BLaER1 treated with 17β-estradiol and CSF1 and Interleukin-3, amounts not matched to agents 10 nM and 100 nM (cell line): ENCODE data around the gene FAM228A.
A peak's percentile ranks its signal among the peaks of the same experiment; 100 is the strongest.

Experiments used
- H3K27ac ChIP-seq, 11 experiments: shearing (Covaris generic); formaldehyde crosslinking; 2 replicates each; pipeline ENCODE4 v1.8.1; 2022
- H3K27me3 ChIP-seq, 11 experiments: shearing (Covaris generic); formaldehyde crosslinking; 2 replicates each; pipeline ENCODE4 v1.8.1; 2022
- H3K36me3 ChIP-seq, 11 experiments: shearing (Covaris generic); formaldehyde crosslinking; 2 replicates each; pipeline ENCODE4 v1.8.1; 2022
- H3K4me1 ChIP-seq, 10 experiments: shearing (Covaris generic); formaldehyde crosslinking; 2 replicates each; pipeline ENCODE4 v1.8.1; 2022
- H3K4me2 ChIP-seq, 11 experiments: shearing (Covaris generic); formaldehyde crosslinking; 2 replicates each; pipeline ENCODE4 v1.8.1; 2022
- H3K4me3 ChIP-seq, 10 experiments: shearing (Covaris generic); formaldehyde crosslinking; 2 replicates each; pipeline ENCODE4 v1.8.1; 2022
- H3K9ac ChIP-seq, 11 experiments: shearing (Covaris generic); formaldehyde crosslinking; 2 replicates each; pipeline ENCODE4 v1.8.1; 2022
- H3K9me3 ChIP-seq, 11 experiments: shearing (Covaris generic); formaldehyde crosslinking; replicated peaks in 1 of 11; 2 replicates each; pipeline ENCODE4 v1.8.1; 2022
- H4K20me1 ChIP-seq, 11 experiments: shearing (Covaris generic); formaldehyde crosslinking; 2 replicates each; pipeline ENCODE4 v1.8.1; 2022
- Cebpa-rat ChIP-seq, 11 experiments: shearing (Covaris generic); IDR thresholded peaks; 2 replicates each; pipeline ENCODE4 v1.8.1; 2022

Gene FAM228A

GRCh38 chr2:24203029-24203786 lies 28.4 kb downstream of the FAM228A start:
- Histone ChIP-seq H3K27ac (no peak overlapping the region), H4K20me1 (no peaks in the 10 kb centered on the region; a peak in 1 of 22 replicates)

GRCh38 chr2:24203787-24204150 lies 28.9 kb downstream of the FAM228A start:
- H3K4me2 ChIP-seq = no peak overlapping the region
- H3K27me3 ChIP-seq = no peaks in the 10 kb centered on the region
- H3K9me3 ChIP-seq = no peaks in the 10 kb centered on the region
- peaks cover 0 to 13% (median 10%) of the 10 kb centered on the region in 10 experiments; a peak in 12 of 20 replicates for H3K4me1 ChIP-seq
- no peak for TF ChIP-seq Cebpa-rat (IDR thresholded peaks at IDR 0.05)
- H3K27ac ChIP-seq = no peak overlapping the region
- H3K4me3 ChIP-seq = no peak overlapping the region
- no peak overlapping the region for H3K9ac ChIP-seq
- H3K36me3 ChIP-seq = peaks cover 43 to 79% (median 47%) of the 10 kb centered on the region in 11 experiments
- peaks cover 0 to 4% (median 0%) of the 10 kb centered on the region in 11 experiments; a peak in 1 of 22 replicates for H4K20me1 ChIP-seq

More at GRCh38 chr2:24203029-24203786, 28.4 kb downstream of the FAM228A start:
- H3K9ac ChIP-seq = no peak overlapping the region
- peaks cover 0 to 13% (median 10%) of the 10 kb centered on the region in 10 experiments; a peak in 12 of 20 replicates for H3K4me1 ChIP-seq
- no peaks in the 10 kb centered on the region for H3K27me3 ChIP-seq
- H3K4me3 ChIP-seq = no peak overlapping the region
- peaks cover 38 to 73% (median 41%) of the 10 kb centered on the region in 11 experiments for H3K36me3 ChIP-seq
- no peaks in the 10 kb centered on the region for H3K9me3 ChIP-seq
- TF ChIP-seq Cebpa-rat (IDR thresholded peaks at IDR 0.05) = no peak
- no peak overlapping the region for H3K4me2 ChIP-seq

GRCh38 chr2:24204505-24204904 lies 29.7 kb downstream of the FAM228A start:
- Histone ChIP-seq H3K4me3 (no peak overlapping the region), H3K27me3 (no peaks in the 10 kb centered on the region), H4K20me1 (peaks cover 0 to 4% (median 0%) of the 10 kb centered on the region in 11 experiments; a peak in 2 of 22 replicates), H3K27ac (no peak overlapping the region), H3K4me2 (no peak overlapping the region), H3K9ac (no peak overlapping the region), H3K9me3 (no peaks in the 10 kb centered on the region), H3K36me3 (peaks cover 51 to 86% (median 54%) of the 10 kb centered on the region in 11 experiments), H3K4me1 (peaks cover 0 to 13% (median 10%) of the 10 kb centered on the region in 10 experiments; a peak in 12 of 20 replicates)
- no peak for TF ChIP-seq Cebpa-rat (IDR thresholded peaks at IDR 0.05)

GRCh38 chr2:24205131-24205530 lies 30.3 kb downstream of the FAM228A start:
- Histone ChIP-seq H3K9me3 (no peaks in the 10 kb centered on the region), H3K4me2 (no peak overlapping the region)

GRCh38 chr2:24206242-24206641 lies 31.4 kb downstream of the FAM228A start:
- no peak overlapping the region for H3K4me2 ChIP-seq
- H3K36me3 ChIP-seq = peaks cover 60 to 94% (median 71%) of the 10 kb centered on the region in 11 experiments
- no peak overlapping the region for H3K9ac ChIP-seq
- no peaks in the 10 kb centered on the region for H3K27me3 ChIP-seq
- H3K9me3 ChIP-seq = no peaks in the 10 kb centered on the region
- no peak overlapping the region for H3K4me3 ChIP-seq
- peaks cover 0 to 13% (median 10%) of the 10 kb centered on the region in 10 experiments; a peak in 12 of 20 replicates for H3K4me1 ChIP-seq
- H3K27ac ChIP-seq = no peak overlapping the region
- peaks cover 0 to 4% (median 0%) of the 10 kb centered on the region in 11 experiments; a peak in 2 of 22 replicates for H4K20me1 ChIP-seq
- no peak for TF ChIP-seq Cebpa-rat (IDR thresholded peaks at IDR 0.05)

More at GRCh38 chr2:24205131-24205530, 30.3 kb downstream of the FAM228A start:
- Histone ChIP-seq H3K4me1 (peaks cover 0 to 13% (median 10%) of the 10 kb centered on the region in 10 experiments; a peak in 12 of 20 replicates), H3K27ac (no peak overlapping the region), H4K20me1 (peaks cover 0 to 4% (median 0%) of the 10 kb centered on the region in 11 experiments; a peak in 2 of 22 replicates), H3K27me3 (no peaks in the 10 kb centered on the region), H3K9ac (no peak overlapping the region), H3K36me3 (peaks cover 57 to 93% (median 60%) of the 10 kb centered on the region in 11 experiments), H3K4me3 (no peak overlapping the region)
- no peak for TF ChIP-seq Cebpa-rat (IDR thresholded peaks at IDR 0.05)

GRCh38 chr2:24206714-24207113 lies 31.9 kb downstream of the FAM228A start:
- Histone ChIP-seq H3K36me3 (peaks cover 60 to 95% (median 76%) of the 10 kb centered on the region in 11 experiments), H3K9ac (no peak overlapping the region), H3K4me3 (no peak overlapping the region), H3K4me2 (no peak overlapping the region), H3K9me3 (no peaks in the 10 kb centered on the region), H3K27me3 (no peaks in the 10 kb centered on the region), H3K27ac (no peak overlapping the region), H4K20me1 (peaks cover 0 to 4% (median 0%) of the 10 kb centered on the region in 11 experiments; a peak in 3 of 22 replicates), H3K4me1 (peaks cover 0 to 13% (median 10%) of the 10 kb centered on the region in 10 experiments; a peak in 12 of 20 replicates)
- TF ChIP-seq Cebpa-rat (IDR thresholded peaks at IDR 0.05) = no peak

- no peak overlapping the region; a peak in 1 of 22 replicates for H3K9ac ChIP-seq
- peaks cover 0 to 4% (median 0%) of the 10 kb centered on the region in 11 experiments; a peak in 3 of 22 replicates for H4K20me1 ChIP-seq
- H3K27ac ChIP-seq = no peak overlapping the region
- no peak for TF ChIP-seq Cebpa-rat (IDR thresholded peaks at IDR 0.05)
- H3K9me3 ChIP-seq = no peaks in the 10 kb centered on the region
- H3K27me3 ChIP-seq = no peaks in the 10 kb centered on the region
- peak overlapping the region in 6 of 11 experiments; percentile 37 to 61 (median 51); a peak in 12 of 22 replicates for H3K4me2 ChIP-seq
- H3K36me3 ChIP-seq = peaks cover 60 to 100% (median 83%) of the 10 kb centered on the region in 11 experiments
- H3K4me1 ChIP-seq = peaks cover 0 to 13% (median 10%) of the 10 kb centered on the region in 10 experiments; a peak in 12 of 20 replicates
- H3K4me3 ChIP-seq = no peak overlapping the region
Measured at GRCh38 chr2:24207359-24207758, 32.5 kb downstream of the FAM228A start.

GRCh38 chr2:24208490-24208889 lies 33.6 kb downstream of the FAM228A start:
- peaks cover 0 to 13% (median 10%) of the 10 kb centered on the region in 10 experiments; a peak in 12 of 20 replicates for H3K4me1 ChIP-seq
- no peaks in the 10 kb centered on the region for H3K27me3 ChIP-seq
- no peak overlapping the region for H3K27ac ChIP-seq
- TF ChIP-seq Cebpa-rat (IDR thresholded peaks at IDR 0.05) = no peak
- H3K9me3 ChIP-seq = no peaks in the 10 kb centered on the region
- H3K4me3 ChIP-seq = no peak overlapping the region
- no peak overlapping the region for H3K9ac ChIP-seq
- H3K36me3 ChIP-seq = peaks cover 58 to 100% (median 86%) of the 10 kb centered on the region in 11 experiments
- peaks cover 0 to 4% (median 0%) of the 10 kb centered on the region in 11 experiments; a peak in 3 of 22 replicates for H4K20me1 ChIP-seq
- no peak overlapping the region for H3K4me2 ChIP-seq

GRCh38 chr2:24209389-24210105 lies 34.7 kb downstream of the FAM228A start:
- Histone ChIP-seq H4K20me1 (peaks cover 0 to 4% (median 0%) of the 10 kb centered on the region in 11 experiments; a peak in 3 of 22 replicates), H3K4me3 (no peak overlapping the region), H3K9ac (no peak overlapping the region), H3K4me1 (peaks cover 0 to 13% (median 10%) of the 10 kb centered on the region in 10 experiments; a peak in 12 of 20 replicates), H3K27me3 (no peaks in the 10 kb centered on the region), H3K9me3 (no peaks in the 10 kb centered on the region), H3K27ac (no peak overlapping the region), H3K4me2 (no peak overlapping the region), H3K36me3 (peaks cover 47 to 99% (median 76%) of the 10 kb centered on the region in 11 experiments)
- TF ChIP-seq Cebpa-rat (IDR thresholded peaks at IDR 0.05) = no peak
